Adrenal gland (tissue), 5 donors: ENCODE data around the gene TDRD1.

Experiments
- POLR2A ChIP-seq, 2 donors: fragments of 450-650 bp; IDR thresholded peaks; one replicate each; pipeline ENCODE4 v1.6.1; 2017; ENCODE audit warnings: antibody characterized with exemption in 2 of 2, mild to moderate bottlenecking in 2 of 2, moderate library complexity in 1 of 2
- TF ChIP-seq, protein P1 (sequence below), 6 experiments: fragments of 450-650 bp in 4 of 6; fragments of 200-600 bp in 2 of 6; sonication (generic) in 1 of 6; IDR thresholded peaks; 1 replicate in 5 of 6; 2 replicates in 1 of 6; pipeline versions ENCODE4 v1.5.1 to v1.8.0; 2016 to 2021; ENCODE audit warnings: antibody characterized with exemption in 6 of 6, mild to moderate bottlenecking in 2 of 6, moderate library complexity in 1 of 6
- donor health status: DM: no; HTN: no; CAD: no.

GRCh38 chr10:114157912-114158311, 21.2 kb upstream of the TDRD1 start:
- TF ChIP-seq POLR2A (IDR thresholded peaks at IDR 0.05), result no peak
- TF ChIP-seq, protein P1, sequence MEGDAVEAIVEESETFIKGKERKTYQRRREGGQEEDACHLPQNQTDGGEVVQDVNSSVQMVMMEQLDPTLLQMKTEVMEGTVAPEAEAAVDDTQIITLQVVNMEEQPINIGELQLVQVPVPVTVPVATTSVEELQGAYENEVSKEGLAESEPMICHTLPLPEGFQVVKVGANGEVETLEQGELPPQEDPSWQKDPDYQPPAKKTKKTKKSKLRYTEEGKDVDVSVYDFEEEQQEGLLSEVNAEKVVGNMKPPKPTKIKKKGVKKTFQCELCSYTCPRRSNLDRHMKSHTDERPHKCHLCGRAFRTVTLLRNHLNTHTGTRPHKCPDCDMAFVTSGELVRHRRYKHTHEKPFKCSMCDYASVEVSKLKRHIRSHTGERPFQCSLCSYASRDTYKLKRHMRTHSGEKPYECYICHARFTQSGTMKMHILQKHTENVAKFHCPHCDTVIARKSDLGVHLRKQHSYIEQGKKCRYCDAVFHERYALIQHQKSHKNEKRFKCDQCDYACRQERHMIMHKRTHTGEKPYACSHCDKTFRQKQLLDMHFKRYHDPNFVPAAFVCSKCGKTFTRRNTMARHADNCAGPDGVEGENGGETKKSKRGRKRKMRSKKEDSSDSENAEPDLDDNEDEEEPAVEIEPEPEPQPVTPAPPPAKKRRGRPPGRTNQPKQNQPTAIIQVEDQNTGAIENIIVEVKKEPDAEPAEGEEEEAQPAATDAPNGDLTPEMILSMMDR (IDR thresholded peaks at IDR 0.05), result no peak
